Retina (tissue), 1 donor: ENCODE measurements around the gene AQP12B.
"Not testable (repeated sequence)": the region's sequence is repeated elsewhere in the genome, so short reads cannot be mapped to it uniquely, and the experiment has no call there.

ENCODE experiments used
- DNase-seq: peaks from one replicate; pipeline ENCODE4 v3.0.0-alpha.2; 2016

Gene AQP12B, protein sequence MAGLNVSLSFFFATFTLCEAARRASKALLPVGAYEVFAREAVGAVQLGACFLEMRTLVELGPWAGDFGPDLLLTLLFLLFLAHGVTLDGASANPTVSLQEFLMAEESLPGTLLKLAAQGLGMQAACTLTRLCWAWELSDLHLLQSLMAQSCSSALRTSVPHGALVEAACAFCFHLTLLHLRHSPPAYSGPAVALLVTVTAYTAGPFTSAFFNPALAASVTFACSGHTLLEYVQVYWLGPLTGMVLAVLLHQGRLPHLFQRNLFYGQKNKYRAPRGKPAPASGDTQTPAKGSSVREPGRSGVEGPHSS

GRCh38 chr2:240682431-240683224 is at the start of gene AQP12B:
Gene AQP12B (minus strand): TSS chr2:240682885. CDS start chr2:240682837, 48 bp downstream.
- not testable (repeated sequence) for DNase-seq

DNA sequence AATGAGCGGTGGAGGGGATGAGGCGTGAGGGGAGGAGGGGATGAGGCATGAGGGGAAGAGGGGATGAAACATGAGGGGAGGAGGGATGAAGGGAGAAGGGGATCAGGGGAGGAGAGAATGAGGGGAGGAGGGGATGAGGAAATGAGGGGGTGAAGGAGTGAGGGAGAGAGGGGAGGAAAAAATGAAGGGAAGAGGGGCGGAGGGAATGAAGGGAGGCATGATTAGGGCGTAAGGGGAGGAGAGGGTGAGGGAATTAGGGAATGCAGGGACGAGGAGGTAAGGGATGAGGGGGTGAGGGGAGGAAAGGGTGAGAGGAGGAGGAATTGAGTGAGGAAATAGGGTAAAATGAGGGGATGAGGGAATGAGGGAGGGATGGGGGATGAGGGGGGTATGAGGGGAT is 49.5 kb upstream of the AQP12B start:
- DNase-seq: no peak

DNA sequence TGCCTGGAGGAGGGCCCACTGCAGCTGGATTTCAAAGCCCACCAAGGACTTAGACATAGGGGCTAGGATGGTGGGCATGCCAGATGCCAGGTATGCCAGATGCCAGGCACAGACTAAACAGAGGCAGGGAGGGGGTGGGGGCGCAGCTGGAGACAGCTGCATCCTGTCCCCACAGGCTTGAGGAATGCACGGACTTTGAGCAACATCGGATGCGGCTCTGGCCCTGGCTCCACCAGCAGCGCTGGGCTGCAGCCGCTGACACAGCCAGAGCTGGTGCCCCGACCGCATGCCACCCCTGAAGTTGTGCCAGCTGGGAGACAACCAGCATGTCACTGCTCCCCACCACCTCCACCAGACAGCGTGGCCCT is 48.5 kb upstream of the AQP12B start:
- DNase-seq: no peak

GRCh38 chr2:240730501-240731177 is 48.0 kb upstream of the AQP12B start:
- no peak for DNase-seq

DNA sequence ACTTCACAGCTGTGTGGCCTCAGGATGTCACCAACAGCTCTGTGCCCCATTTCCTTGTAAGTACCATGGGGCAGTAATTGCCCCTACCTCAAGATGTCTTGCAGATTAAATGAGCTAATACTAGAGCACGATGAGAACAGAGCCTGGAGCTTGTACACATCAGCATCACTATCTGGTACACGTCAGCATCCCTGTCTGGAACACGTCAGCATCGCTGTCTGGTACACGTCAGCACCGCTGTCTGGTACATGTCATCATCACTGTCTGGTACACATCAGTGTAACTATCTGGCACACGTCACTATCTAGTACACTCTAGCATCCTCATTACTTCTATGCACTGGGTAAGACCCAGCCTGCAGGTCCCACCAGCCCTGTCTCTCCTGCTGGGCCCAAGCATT is 46.1 kb upstream of the AQP12B start:
- no peak for DNase-seq

DNA sequence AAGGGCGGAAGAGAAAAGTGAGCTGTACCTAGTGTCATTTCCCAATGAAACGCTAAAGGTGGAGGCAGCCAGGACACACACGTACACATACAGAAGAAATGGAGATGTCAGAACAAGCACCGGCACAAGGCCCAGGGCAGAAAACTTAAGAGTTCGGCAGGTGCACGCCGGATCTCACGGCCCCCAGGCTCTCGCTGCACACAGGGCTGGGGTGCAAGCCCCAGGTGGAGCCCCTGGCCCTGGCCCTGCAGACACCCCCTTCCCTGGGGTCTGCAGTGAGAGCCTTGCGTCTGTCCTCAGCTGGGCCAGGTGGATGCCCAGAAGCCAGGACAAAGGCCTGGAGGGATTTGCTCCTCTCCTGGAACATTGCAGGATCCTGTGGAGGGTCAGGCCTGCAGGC is 45.7 kb upstream of the AQP12B start:
- DNase-seq: no peak

DNA sequence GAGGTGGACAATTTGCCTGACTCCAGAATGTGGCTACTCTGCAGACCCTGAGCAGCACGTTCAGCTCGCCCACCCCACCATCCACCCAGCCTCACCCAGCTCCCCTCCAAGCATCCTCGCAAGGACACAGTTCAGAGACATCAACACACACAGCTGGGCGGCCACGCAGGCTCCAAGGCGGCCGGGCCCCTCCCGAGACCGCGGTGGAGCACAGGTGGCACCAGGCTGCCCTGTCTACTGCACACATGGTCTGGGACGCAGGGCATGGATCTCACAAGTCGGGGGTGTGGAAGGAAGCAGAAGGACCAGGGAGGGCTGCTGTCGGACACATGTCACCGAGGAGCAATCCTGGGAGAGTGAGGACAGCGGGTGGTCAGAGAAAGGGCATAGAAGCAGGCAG is 45.2 kb upstream of the AQP12B start:
- DNase-seq: no peak

DNA sequence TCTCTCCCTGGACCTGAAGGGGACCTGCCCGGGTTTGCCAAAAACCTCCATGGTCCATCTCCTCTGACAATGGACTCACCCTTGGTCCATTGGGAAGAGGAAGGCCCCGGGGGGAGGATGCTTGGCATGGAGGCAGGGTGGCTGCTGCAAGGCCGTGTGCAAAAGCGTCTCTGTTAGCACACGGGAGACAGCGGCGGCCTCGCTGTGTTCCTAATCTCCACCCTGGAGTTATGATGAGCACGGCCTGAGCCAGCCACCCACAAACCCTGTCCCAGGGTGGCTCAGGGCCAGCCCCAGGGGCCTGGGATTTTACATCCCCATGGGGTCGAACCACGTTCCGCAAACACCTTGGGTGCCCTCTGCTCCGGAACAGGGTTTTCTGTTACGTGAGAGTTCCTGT is 44.8 kb upstream of the AQP12B start:
- no peak for DNase-seq

DNA sequence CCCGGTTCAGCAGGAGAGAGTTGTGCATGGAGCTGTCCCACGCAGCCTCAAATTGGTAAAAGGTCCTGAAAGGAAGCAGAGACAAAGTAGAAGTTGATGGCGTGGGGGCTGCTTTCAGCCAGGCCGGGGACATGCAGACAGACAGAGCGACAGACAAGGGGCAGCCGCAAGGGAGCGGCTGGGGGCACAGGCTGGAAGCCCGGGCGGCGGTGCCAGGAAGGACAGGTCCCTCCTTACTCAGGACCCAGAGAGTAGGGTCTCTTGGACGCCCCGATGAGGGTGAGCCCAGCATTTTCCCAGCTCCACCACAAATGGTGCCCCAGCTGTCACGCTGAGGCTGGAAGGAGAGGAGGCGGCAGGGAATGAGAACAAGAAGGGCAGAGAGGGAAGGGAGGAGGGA is 44.2 kb upstream of the AQP12B start:
- no peak for DNase-seq

- DNase-seq: no peak
Observed at GRCh38 chr2:240725671-240726070, 43.0 kb upstream of the AQP12B start.

DNA sequence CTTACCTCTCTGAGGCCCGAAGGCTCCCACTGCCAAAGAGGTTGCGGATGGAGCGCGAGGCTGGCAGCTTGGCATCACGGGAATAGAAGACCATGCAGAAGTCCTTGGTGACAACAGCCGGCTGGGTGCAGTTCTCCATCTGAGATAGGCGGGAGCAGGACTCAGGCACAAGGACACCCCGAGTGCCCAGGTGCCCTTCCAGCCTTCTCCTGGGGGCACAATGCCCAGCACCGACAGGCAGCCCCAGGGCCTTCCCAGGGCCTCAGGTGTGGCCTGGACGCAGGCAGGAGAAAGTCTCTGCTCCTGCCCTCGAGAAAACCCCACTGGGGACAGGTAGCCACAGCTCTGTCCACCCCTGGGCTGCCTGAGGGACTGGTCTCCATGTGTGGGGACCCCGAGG is 42.6 kb upstream of the AQP12B start:
- DNase-seq: no peak

- no peak for DNase-seq
Observed at GRCh38 chr2:240724431-240724830, 41.7 kb upstream of the AQP12B start.

- no peak for DNase-seq
Observed at GRCh38 chr2:240723851-240724250, 41.2 kb upstream of the AQP12B start.

- no peak for DNase-seq
Observed at GRCh38 chr2:240722796-240723735, 40.4 kb upstream of the AQP12B start.

DNA sequence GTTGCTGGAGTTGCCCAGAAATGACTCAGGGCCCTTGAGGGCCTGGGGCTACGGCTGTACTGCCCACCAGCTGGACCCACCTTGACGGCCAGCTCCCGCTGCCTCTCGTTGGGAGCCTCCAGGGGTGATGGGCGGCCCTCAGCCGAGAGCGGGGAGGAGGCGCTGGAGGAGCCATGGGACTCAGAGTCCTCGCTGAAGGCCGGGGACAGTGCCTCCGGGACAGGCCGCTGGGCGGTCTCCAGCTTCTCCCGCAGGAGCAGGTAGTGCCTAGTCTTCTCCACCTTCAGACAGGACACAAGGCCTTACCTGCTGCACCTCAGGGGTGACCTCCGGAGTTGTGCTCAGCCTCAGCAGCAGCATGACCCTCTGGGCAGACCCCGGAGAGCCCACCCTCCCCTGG is 39.7 kb upstream of the AQP12B start:
- DNase-seq: no peak

DNA sequence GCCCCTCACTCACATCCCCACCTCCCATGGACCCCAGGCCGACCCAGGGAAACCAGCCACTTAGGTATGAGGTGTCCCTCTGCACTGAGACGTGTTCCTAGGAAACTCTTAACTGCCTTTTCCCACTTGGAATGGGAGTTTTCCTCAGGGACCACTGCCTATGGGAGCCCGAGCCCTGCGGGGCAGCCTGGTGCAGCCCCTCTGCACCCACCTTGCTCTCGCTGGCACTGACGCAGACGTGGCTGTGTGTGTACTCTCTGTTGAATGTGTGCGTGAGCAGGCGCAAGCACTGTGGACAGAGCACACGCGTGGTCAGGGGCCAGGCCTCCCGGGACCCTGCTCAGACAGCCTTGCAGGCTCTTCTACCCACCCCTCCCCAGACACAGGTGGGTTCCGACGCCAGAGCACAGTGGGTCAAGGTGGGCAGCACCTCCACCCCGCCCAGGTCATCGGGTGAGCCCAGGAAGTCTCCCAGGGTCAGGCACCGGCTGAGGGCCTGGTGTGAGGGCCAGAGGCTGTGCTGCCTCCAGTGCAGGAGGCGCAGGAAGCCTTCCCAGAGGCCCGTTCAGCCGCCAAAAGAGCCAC is 39.0 kb upstream of the AQP12B start:
- DNase-seq: no peak

DNA sequence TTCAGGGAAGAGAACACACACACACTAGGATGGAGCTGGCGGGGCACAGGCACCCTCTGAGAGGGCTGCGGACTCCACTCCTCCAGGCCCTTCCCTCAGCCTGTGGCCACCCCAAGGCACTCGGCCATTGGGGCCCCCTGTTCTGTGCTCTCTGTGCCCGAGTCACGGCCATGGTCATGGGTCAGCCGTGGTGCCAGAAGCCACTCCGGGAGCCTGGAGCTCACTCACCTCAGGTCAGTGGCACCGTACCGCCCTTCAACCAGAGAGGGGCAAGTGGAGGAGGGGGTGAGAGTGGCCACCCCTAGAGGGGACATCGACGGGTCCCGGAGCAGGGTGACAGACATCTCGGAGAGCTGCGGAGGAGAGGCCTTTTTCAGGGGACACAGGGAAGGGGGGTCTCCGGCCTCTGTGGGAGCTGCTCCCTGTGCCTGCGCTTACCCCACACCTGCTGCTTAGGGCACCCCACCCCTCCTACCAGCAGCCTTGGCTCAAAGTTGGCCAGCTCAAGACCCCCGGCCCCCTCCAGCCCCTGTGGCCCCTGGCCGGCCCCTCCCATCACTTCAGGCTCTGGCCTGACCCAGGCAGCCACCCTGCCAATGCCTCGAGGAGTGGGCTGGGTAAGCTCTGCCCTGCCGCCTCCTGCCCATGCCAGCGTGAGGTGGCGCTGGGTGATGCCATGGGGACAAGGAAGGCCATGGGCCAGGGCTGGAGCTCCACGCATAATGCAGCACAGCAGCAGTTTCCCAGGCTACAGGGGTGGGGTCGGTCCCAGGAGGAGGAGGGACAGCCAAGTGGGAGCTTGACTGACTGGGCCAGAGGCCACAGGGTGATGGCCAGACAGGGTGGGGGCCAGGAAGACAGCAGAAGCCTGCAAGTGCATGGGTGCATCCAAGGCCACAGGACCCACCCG is 38.3 kb upstream of the AQP12B start:
- DNase-seq: no peak

DNA sequence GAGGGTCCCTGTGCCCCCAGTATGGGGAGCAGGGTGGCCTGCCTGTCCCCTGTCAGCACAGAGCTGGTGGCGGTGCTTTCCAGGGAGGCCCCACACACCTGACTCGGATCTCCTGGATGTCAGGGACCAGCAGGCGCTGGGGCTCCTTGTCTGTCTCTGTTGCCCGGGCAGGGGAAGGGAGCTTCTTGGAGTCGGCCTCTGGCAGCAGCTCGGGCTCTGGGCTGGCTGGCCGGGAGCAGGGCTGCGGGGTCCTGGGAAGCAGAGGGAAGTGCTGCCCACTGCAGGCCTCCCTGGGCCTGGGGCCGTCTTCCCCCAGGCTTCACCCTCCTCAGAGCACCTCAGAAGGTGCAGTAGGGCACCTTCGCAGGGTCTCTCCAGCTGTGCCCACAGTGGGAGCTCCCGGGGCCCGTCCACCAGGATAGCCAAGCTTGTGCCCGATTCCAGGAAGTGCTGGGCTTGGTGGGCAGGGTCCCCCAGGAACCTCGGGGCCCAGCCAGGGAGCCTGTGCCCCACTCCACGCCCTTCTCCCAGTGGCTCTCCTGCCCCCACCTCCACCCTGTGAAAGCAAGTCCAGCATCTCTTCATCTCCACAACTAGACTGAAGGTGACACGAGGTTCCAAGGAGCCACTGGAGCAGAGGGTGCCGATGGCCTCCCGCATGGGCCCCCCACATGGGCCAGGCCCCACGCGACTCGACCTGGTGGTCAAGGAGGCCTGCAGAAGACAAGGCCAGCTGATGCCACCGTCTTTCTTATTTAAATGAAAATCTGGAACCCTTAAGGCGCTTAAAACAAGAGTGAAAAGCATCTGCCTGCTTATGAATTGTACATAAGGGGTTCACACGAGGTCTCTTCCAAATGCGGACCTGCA is 37.2 kb upstream of the AQP12B start:
- no peak for DNase-seq

DNA sequence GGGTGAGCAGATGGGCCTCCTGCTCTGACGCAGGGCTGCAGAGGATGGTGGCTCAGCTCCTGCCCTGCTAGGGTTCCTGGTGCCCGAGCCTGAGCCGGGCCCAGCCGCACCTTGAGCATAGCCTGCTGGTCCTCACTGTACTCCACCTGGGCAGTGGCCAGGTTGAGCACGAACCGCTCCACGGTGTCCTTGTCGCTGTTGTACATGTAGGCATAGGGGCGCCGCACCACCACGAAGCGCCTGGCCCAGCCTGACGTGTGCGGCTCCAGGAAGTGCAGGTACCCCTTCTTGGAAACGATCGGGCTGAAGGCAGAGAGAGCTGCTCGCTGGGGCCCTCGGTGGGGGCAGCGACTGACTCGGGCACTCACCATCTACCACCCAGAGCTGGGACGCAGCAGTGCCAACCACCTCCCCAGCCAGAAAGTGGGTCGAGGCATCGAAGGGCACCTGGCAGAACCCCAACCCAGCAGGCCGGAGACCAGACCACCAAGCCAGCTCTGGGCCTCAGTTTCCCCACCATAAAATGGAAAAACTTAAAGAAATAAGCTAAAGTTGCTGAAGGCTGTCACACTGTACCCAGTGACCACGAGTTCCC is 36.3 kb upstream of the AQP12B start:
- DNase-seq: no peak
